PC-9 (cell line): ENCODE results near the gene GNB1.

ENCODE experiments used
- CTCF ChIP-seq: fragments of 200-600 bp; sonication (generic); conservative IDR thresholded peaks from 2 replicates; pipeline ENCODE4 v1.6.1; 2017; ENCODE audit warnings: mixed run types, antibody characterized with exemption, mild to moderate bottlenecking, moderate library complexity
- EZH2 ChIP-seq: fragments of 200-600 bp; sonication (generic); IDR thresholded peaks from 2 replicates; pipeline ENCODE4 v1.8.0; 2017; ENCODE audit warnings: antibody characterized with exemption, low read depth

- TF ChIP-seq CTCF (no peak), EZH2 (no peak)
Observed at GRCh38 chr1:1926886-1927660, 36.2 kb upstream of the GNB1 start.
